Stimulated activated CD8-positive, alpha-beta memory T cell treated with anti-CD3 and anti-CD28 coated beads, Interleukin-7, amount 100 ng/mL, for 4 hours (primary cell): ENCODE data around the gene SDR42E1.
"Not testable (repeated sequence)": the region's sequence is repeated elsewhere in the genome, so short reads cannot be mapped to it uniquely, and the experiment has no call there.

Experiments
- DNase-seq, 2 donors: peaks; one replicate each; pipeline ENCODE4 v3.0.0-alpha.2; 2020; ENCODE audit warnings: low read depth in 2 of 2

Gene SDR42E1

DNA sequence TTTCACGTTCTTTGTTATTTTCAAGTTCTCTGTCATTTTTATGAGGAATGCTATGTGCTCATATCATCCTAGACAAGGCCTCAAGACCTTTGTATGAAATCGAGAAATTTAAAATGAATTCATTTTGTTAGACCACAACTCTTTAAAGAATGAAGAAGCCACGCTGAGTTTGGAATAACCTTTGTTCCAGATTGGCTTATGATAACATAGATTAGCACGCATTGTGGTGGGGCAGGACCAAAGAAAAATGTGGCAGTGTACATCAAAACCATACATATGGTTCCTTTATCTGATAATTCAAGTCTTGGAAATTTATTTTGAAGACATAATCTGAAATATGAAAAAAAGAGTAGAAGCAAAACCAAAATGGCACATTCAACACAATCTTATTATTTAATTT is 26.0 kb upstream of the SDR42E1 start:
- no peak for DNase-seq

DNA sequence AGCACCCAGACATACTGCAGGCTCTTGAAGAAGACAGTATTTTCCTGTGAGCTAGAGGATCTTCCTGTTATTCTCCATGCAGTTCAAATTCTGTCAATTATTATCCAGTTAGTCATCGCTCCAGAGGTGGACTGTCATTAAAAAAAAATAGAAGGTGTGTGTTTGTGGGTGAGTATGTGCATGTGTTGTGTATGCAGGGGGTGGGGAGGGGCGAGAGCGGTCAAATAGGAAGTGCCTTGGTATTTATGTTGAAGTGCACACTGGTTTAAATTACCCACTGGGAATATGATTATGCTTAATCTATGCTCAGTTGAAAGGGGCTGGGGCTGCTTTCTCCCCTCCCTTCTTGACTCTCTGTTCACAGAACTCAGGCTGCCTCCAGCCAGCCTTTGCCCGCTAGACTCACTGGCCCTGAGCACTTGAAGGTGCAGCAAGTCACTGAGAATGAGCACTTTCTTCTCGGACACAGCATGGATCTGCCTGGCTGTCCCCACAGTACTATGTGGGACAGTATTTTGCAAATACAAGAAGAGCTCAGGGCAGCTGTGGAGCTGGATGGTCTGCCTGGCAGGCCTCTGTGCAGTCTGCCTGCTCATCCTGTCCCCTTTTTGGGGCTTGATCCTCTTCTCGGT is 23.8 kb upstream of the SDR42E1 start, which contains the start of gene HSD17B2:
TSS of gene HSD17B2 (plus strand) at position 273 of the 632 bp plus-strand sequence. CDS start at position 445, 172 bp downstream.
- DNase-seq = no peak

DNA sequence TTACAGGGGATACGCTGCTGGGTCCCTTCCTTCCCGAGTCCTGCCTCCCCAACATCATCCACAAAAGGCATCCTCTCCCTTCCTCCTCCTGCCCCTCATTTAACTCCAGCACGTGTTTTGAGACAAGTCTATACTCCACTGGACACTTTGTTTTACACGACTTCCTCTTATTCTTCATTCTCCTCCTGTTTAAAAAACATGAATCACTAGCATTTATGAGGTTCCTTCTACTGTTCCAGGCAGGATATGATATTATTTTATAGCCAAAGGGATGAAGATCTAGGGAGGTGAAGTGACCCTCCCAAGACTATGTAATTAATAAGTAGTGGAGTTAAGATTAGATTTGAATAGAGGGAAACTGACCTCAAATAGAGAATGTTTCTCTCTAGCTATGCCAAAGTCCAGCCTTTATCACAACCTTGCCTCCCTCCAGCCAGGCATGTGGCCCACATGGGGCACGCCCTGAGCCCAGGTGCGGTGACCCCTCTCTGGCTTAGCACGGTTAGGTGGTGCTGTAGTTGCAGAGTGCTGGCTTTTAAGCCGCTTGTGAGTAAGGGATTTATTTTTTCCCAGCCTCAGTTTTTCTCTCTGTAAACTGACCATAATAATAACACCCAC is 22.5 kb upstream of the SDR42E1 start:
- no peak for DNase-seq

DNA sequence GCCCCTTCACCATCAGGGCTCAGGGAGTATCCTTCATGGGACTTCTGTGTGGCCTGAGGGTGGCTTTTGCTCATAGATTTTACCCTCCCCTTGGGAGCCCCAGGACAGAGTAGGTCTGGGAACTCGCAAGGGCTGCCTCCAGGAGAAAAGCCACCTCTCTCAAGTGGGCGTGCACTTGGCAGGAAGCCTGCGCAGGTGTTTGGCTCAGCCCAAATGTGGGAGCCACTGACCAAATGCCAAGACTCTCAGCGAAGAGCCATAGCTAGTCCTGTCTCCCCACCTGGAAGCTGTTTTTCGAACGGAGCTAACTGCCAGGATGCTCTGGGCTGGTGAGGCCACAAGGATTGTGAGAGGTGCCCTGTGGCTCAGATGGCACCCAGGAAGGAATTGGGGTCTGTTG is 21.7 kb upstream of the SDR42E1 start:
- DNase-seq = no peak

DNA sequence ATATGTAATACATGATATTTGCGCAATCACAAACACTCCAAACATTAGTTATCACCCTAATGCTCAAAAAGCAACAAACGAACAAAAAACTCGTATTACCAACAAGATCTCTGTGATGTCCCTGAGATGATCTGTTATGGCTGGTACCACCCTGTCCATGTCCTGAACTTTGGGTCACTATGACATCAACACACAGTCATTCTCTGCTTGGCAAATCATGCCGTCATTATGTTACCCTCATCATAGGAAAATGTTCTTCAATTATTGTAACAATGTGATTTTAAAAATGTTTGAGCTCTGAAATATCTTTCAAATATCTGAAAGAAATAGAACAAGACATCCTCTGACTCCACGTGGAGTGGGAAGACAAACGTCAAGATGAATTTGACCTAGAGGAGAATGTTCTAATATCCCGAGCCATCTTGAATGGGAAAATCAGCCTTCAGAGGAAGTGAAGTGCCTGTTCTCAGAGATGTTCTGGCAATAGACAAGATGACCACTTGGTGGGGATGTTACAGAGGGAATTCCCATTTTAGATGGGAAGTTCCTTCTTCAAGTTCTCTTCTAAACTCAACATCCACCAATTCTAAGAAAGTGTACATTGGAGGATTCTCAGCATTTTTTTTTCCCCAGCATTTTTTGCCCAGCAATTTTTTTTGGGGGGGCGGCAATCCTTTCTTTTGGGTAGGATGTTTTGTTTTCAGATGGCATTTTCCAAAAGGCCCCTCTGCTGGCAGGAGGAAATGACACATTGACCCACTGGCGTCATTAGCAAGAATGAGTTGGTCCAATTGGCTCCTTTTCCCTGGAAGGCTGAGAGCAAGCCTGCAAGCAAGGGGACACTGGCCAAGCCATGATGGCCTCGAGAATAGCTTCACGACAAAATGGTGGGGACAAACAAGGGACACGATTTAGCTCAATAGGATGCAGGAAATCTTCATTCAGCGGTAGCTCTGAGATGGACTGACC is 20.1 kb upstream of the SDR42E1 start:
- DNase-seq = no peak

DNA sequence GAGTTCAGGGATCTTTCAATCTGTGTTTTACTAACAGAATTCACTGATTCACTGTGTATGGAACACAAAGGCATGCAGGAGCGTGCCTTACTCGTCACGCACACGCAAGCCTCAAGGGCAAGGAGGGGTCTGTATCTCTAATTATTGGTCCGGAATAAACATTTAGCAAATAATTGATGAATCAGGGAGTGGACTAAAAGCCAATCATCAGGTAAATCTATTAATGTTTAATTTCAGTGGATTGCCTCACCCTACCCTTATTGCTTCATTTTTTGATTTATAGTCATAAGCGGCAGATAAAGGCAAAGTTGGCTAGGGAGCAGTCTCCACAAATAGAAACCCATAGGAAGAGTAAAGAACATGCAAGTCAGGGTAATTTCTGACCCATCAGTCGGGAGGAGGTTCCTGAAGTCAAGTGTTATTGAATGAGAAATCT is 16.4 kb upstream of the SDR42E1 start:
- no peak for DNase-seq

DNA sequence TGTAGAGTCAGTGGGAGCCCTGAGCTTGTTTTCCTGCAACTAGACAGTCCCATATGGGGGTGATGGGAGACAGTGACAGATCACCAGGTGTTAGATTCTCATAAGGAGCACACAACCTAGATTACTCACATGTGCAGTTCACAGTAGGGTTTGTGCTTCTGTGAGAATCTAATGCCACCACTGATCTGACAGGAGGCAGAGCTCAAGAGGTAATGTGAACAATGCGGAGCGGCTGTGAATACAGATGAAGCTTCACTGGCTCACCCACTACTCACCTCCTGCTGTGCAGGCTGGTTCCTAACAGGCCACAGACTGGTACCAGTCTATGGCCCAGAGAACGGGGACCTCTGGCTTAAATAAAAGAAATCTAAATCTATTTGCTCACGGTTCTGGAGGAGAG is 13.6 kb upstream of the SDR42E1 start:
- no peak for DNase-seq

DNA sequence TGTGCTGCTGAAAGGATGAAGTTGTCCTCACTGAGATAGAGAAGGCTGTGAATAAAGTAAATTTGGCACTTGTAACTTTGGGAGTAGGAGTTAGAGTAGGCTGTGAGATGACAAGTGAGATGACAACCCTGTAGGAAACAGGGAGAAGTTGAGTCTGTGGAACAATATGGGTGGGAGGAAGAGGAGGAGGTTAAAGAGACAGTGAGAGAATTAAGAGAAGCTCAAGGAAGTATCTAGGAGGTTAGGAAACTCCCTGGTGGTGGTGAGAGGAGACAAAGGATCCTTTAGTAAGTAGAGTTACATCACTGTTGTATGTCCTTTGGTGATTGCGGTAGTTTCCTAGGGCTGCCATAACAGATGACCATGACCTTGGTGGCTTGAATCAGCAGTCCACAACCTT is 13.0 kb upstream of the SDR42E1 start:
- no peak for DNase-seq

DNA sequence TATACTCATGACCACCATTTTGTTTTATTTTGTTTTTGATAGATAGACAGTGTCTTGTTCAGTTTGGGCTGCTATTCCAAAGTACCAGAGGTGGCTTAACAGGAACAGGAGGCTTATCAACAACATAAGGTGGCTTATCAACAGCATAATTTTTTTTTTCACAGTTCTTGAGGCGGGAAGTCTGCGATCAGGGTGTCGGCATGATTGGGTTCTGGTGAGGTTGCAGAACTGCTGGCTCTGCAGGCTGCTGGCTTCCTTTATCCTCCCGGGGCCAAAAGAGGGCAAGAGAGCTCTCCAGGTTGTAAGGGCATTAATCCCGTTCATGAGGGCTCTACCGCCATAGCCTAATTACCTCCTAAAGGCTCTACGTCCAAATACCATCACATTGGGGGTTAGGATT is 11.9 kb upstream of the SDR42E1 start:
- no peak for DNase-seq

DNA sequence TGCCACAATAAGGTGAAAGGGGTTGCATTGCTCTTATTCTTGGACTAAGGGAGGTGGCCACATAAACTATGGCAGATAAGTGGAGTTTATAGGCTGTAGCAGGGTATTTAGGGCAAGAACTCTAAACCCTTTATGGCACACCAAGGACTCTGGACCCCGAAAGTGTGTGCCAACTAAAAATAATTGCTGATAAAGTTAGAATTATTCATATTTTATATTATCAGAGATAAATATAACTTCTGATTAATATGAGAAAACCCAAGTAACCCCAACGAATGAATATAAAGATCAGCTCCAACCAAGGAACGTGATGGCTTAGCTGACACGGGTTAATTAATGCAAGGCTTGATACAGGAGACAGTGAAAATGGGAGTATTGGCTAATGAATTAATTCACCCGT is 8.8 kb upstream of the SDR42E1 start:
- no peak for DNase-seq

DNA sequence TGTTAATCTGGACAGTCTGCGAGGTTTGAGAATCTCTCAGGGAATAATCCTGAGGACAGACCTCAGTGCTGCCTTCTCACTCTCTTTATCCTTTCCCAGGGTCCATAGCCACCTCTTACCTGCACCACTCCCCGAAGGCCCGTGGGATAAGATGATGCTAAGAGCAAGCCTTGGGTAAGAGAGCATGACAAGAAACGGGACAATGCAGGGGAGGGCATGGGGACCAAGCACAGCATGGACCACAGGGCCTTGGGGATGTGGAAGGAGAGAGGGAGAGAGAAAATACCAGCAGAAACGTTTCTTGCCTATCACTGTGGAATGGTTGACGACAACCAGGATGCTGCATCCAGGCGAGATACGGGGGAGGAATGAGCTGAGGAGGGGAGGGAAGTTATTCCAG is 8.3 kb upstream of the SDR42E1 start:
- DNase-seq = no peak

DNA sequence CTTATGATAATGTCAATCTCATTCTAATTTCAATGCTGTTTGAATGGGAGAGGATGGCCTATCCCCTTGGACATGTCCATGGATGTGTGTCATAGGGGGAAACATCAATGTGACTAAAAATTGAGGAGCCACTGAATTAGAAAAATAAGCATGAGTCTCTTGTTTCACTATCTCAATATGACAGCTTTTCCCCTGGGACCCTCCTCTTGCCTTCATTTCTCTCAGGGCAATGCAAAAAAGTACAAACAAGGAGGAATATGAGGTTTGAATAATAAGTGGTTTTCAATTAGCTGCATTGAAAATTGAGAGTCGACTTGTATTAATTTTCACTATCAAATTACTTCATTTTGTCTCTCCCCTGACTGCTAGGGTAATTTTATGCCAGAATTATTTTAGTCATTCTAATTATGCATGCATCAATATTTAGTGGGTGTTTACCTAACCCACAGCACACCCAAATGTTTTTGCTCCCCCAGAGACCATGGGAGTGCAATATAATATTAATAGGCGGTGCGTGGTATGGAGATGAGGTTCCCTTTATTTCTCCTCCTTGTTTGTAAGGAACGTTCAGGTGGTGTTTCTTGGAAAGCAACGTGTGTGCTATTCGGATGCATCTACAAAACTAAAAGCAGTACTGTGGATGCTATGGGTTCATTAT is 6.8 kb upstream of the SDR42E1 start:
- DNase-seq = no peak

DNA sequence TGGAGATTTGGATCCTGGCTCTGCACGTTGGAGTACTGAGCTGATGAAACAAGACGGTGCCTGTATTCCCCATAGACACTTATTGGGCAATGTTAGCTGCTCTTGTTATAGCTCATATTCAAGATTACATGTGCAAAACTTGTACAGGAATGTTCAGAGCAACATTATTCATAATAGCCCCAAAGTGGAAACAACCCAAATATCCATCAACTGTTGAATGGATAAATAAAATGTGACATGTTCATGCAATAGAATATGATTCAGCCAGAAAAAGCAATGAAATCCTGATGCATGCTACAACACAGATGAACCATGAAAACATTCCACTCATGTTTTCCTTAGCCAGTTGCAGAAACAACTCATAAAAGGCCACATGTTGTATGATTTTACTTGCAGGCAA is 5.7 kb upstream of the SDR42E1 start:
- no peak for DNase-seq

DNA sequence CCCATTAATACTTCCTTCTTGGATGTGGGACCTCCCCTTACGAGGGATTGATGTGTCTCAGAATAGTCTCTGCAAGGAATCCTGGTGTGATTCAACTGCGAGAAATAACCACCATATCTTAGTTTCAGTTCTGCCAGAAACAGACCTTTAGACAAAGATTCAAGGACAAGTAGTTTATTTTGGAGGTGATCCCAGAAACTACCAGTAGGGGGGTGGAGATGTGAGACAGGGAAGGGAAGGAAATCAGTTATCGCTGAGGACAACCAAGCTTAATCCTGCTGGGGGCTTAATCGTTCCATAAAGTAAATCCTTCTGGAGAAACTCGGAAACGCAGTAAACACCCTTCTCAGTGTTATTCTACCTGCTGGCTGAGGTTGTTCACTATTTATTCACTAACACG is 5.0 kb upstream of the SDR42E1 start:
- DNase-seq = no peak

DNA sequence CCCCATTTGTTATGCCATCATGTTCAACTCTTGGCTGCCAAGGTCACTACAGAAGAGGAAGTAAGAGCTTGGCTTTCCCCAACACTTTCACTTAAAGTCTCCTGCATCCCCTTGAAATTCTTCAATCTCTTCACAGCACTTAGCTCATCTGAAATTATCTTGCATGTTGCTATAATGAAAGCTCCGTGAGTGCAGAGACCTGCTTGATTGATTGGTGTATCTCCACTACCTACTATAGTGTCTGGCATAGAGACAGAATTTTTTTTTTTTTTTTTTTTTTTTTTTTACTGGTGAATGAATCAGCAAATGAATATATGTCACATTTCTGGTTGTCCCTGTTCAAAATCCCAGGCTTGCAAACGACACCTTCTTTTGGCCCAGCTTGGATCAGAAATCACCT is 1.9 kb upstream of the SDR42E1 start:
- DNase-seq = no peak

DNA sequence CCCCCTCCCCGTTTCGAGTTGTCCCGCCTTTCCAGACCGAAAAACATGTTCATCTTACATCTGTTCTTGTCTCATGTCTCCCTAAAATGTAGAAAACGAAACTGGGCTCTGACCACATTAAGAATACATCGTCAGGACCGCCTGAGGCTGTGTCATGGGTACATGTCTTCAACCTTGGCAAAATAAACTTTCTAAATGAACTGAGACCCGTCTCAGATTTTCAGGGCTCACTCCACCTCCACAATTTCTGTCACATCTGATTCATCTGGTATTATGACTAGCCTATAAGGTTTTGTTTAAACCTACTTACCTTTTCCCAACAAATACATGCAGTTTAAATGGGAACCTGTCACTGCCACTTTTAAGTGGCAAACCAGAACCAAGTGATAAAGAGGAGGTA is 621 bp downstream of the SDR42E1 start:
- DNase-seq = no peak

DNA sequence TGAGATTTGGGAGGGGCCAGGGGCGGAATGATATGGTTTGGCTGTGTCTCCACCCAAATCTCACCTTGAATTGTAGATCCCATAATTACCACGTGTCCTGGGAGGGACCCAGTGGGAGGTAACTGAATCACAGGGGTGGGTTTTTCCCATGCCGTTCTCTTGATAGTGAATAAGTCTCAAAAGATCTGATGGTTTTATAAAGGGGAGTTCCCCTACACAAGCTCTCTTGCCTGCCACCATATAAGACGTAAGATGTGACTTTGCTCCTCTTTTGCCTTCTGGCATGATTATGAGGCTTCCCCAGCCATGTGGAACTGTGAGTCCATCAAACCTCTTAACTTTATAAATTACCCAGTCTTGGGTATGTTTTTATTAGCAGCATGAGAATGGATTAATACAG is 1.5 kb downstream of the SDR42E1 start:
- DNase-seq = not testable (repeated sequence)

DNA sequence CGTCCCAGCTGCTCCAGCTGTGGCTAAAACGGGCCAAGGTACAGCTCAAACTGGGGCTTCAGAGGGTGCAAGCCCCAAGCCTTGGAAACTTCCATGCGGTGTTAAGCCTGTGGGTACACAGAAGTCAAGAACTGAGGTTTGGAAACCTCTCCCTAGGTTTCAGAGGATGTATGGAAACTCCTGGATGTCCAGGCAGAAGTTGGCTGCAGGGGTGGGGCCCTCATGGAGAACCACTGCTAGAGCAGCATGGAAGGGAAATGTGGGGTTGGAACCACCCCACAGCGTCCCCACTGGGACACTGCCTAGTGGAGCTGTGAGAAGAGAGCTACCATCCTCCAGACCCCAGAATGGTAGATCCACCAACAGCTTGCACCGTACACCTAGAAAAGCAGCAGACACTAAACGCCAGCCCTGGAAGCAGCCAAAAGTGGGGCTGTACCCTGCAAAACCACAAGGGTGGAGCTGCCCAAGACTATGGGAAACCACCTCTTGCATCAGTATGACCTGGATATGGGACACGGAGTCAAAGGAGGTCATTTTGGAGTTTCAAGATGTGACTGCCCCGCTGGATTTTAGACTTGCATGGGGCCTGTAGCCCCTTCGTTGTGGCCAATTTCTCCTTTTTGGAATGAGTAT is 2.2 kb downstream of the SDR42E1 start:
- no peak for DNase-seq

DNA sequence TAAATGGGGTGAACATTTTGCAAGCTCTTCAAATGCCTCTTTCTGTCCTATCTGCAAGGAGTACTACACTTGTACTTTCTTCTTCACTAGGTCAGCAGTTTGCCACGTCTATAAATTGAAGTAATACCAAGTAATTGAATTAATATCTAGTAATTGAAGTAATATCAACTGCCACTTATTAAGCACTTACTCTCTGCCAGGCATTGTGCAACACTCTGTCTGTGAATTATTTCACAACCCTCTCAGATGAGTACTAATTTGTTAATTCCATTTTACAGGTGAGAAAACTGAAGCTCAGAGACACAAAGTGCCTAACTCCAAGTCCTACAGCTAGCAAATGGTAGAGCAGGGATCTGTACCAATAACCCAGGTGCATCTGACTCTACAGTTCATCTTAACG is 4.1 kb downstream of the SDR42E1 start:
- DNase-seq = no peak

DNA sequence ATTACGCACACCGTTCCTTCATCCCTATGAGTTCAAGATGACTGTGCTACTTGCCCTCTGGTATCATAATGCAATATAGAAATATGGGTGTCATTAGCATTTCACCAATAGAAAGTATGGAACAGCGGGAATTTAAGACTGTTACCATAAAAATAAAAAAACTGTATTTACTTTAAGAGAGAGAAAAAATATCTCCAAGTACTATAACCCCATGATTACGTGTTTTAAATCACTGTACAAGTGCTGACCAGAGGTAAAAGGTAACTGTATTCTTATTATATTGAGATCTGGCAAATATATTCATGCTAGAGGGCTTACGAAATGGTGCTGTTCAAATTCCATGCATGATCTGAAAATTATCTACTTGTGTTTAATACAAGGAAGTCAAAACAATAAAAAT is 5.2 kb downstream of the SDR42E1 start:
- no peak for DNase-seq

DNA sequence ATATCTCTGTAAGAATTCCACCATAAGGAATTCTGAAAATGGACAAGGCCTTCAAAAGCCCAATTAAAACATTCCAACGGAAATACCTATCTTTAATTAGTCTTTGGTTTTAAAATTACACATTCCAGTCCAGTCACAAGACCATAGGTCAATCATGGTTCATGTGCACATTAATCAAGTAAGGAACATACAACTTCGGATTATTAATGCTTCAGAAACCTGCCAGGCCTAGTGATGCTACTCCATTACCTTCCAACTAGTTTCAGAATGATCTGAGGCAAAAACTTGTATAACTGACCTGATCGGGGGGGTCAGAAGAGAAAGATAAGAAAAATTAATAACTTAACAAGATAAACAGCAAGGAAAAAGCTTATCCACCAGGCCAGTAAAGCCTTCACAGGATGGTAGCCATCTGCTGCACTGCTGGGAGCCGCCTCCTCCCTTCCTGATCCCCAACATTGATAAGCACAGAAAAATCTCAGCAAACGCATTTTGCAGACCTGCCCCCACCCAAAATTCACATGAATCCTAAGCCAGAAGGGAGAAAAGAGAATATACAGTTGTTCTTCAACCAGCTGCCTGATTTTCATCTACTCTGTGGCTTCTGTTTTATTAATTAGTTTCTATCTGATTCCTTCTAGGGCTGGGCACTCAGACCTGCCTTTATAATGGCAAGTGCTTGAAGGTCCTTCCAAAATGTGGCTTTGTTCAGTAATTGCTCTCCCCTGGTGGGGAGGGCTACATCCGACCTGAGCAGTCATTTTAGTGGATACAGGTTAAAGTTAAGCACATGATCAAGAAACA is 6.0 kb downstream of the SDR42E1 start:
- DNase-seq = no peak
